K562 (cell line): ENCODE measurements around the gene SHISAL1. TPM values are rescaled to one million over a fixed set of nuclear protein-coding genes. Genes with fewer than 3 reads are reported as not detected.

ENCODE experiments used
- ATAC-seq: fragments of 200-7000 bp; cut with Tn5 transposase; 3 replicates; pipeline ENCODE4 v1.9.1; 2020; ENCODE audit warnings: moderate library complexity
- BruUV-seq: library from RNA; stranded (reverse); fragments of 400-500 nt; replicated peaks from 2 replicates; lab custom pipeline; 2021; lab: Mats Ljungman, UMichigan
- CTCF ChIA-PET: fragments of 300-600 bp; formaldehyde crosslinking; extraction: SDS; loops from one replicate; lab custom pipeline; 2021; ENCODE audit warnings: low intra/inter-chr PET ratio; lab: Yijun Ruan, JAX
- POLR2A ChIA-PET: fragments of 300-600, 350-650 bp; sonication (Branson Sonifier 250); formaldehyde crosslinking; extraction: SDS; loops from one replicate; lab custom pipeline; 2021; ENCODE audit warnings: antibody characterized with exemption, inconsistent platforms; lab: Yijun Ruan, JAX
- DNase-seq, 4 experiments: peaks; one replicate each; pipeline versions ENCODE4 v3.0.0 to v3.0.0-alpha.2; 2011 to 2018; ENCODE audit warnings: low spot score in 3 of 4, mixed read lengths in 3 of 4; ENCODE audit errors: extremely low read depth in 1 of 4
- FAIRE-seq: peaks from 2 replicates; lab custom pipeline; 2011; peaks lifted over from hg19 to GRCh38; lab: Jason Lieb, UNC
- H2AFZ ChIP-seq: 2 replicates; pipeline ENCODE4 v1.6.0; 2011; ENCODE audit warnings: low read depth, low read length, control low read depth, inconsistent platforms
- H3K27ac ChIP-seq: fragments of 200-600 bp; 3 replicates; pipeline ENCODE4 v1.8.0; 2011; ENCODE audit warnings: low read depth, mild to moderate bottlenecking, control low read depth, inconsistent platforms, low read length, moderate library complexity, mixed read lengths; ENCODE audit errors: extremely low read depth
- H3K27me3 ChIP-seq, 2 experiments: fragments of 300-600 bp in 1 of 2; 2 replicates in 1 of 2; 3 replicates in 1 of 2; pipeline versions ENCODE4 v1.6.0 to v1.8.0; 2011; ENCODE audit warnings: inconsistent platforms in 2 of 2, low read length in 2 of 2, mild to moderate bottlenecking in 1 of 2, mixed read lengths in 1 of 2, moderate library complexity in 1 of 2; ENCODE audit not compliant: control insufficient read depth in 2 of 2, insufficient read depth in 2 of 2
- H3K36me3 ChIP-seq: fragments of 300-600 bp; 3 replicates; pipeline ENCODE4 v1.8.0; 2011; ENCODE audit warnings: mild to moderate bottlenecking, low read length, inconsistent platforms; ENCODE audit not compliant: control insufficient read depth, insufficient read depth
- H3K4me1 ChIP-seq, 2 experiments: fragments of 200-600 bp in 1 of 2; replicated peaks in 1 of 2; 2 replicates in 1 of 2; 3 replicates in 1 of 2; pipeline versions ENCODE4 v1.5.1 to v1.8.0; 2011; ENCODE audit warnings: inconsistent platforms in 2 of 2, low read length in 2 of 2, mild to moderate bottlenecking in 1 of 2, mixed read lengths in 1 of 2, moderate library complexity in 1 of 2; ENCODE audit not compliant: control insufficient read depth in 2 of 2, insufficient read depth in 2 of 2
- H3K4me2 ChIP-seq: 2 replicates; pipeline ENCODE4 v1.6.1; 2011; ENCODE audit warnings: low read length, control low read depth, inconsistent platforms, mixed read lengths; ENCODE audit not compliant: insufficient read depth
- H3K4me3 ChIP-seq: fragments of 200-600 bp; sonication (generic), shearing (Covaris generic); 2 replicates; pipeline ENCODE4 v1.5.1; 2016; ENCODE audit warnings: control low read depth, inconsistent platforms
- H3K79me2 ChIP-seq: fragments of 200-600 bp; 3 replicates; pipeline ENCODE4 v1.8.0; 2011; ENCODE audit warnings: low read length, inconsistent platforms; ENCODE audit not compliant: control insufficient read depth, insufficient read depth
- H3K9ac ChIP-seq, 2 experiments: 2 replicates each; pipeline versions ENCODE4 v1.6.0 to v1.6.1; 2011; ENCODE audit warnings: low read depth in 2 of 2, low read length in 2 of 2, control low read depth in 1 of 2, inconsistent platforms in 1 of 2, mild to moderate bottlenecking in 1 of 2, mixed read lengths in 1 of 2; ENCODE audit not compliant: insufficient read depth in 1 of 2
- H3K9me1 ChIP-seq: one replicate; pipeline ENCODE4 v1.6.0; 2011; ENCODE audit warnings: inconsistent platforms, mild to moderate bottlenecking, low read length, moderate library complexity; ENCODE audit not compliant: control insufficient read depth, insufficient read depth
- H3K9me3 ChIP-seq: replicated peaks from 2 replicates; pipeline ENCODE4 v1.5.1; 2011; ENCODE audit warnings: low read depth, low read length, inconsistent platforms; ENCODE audit not compliant: control insufficient read depth, insufficient read depth
- H4K20me1 ChIP-seq: replicated peaks from 2 replicates; pipeline ENCODE4 v1.6.1; 2011; ENCODE audit warnings: low read length, inconsistent platforms, mixed read lengths; ENCODE audit not compliant: control insufficient read depth, insufficient read depth
- ETV6 ChIP-seq, 3 experiments: fragments of 150-350 bp in 1 of 3; sonication (generic) in 1 of 3; formaldehyde crosslinking in 1 of 3; IDR thresholded peaks; 2 replicates each; pipeline versions ENCODE4 v1.6.1 to v1.8.0; 2014 to 2022; ENCODE audit warnings: borderline replicate concordance in 2 of 3, low read depth in 2 of 3, antibody characterized with exemption in 1 of 3, low read length in 1 of 3, mild to moderate bottlenecking in 1 of 3, missing genetic modification reagents in 1 of 3
- ID3 ChIP-seq, 2 experiments: fragments of 250-450 bp in 1 of 2; fragments of 450-650 bp in 1 of 2; sonication (Bioruptor Pico) in 1 of 2; IDR thresholded peaks; 2 replicates each; pipeline versions ENCODE4 v1.6.1 to v1.8.0; 2016 to 2021; ENCODE audit warnings: mild to moderate bottlenecking in 2 of 2, moderate library complexity in 2 of 2, missing compliant biosample characterization in 1 of 2, missing genetic modification characterization in 1 of 2
- KDM1A ChIP-seq, 2 experiments: fragments of 450-650 bp; IDR thresholded peaks; 2 replicates each; pipeline ENCODE4 v1.6.1; 2016; ENCODE audit warnings: mild to moderate bottlenecking in 2 of 2
- OTX1 ChIP-seq: fragments of 450-650 bp; formaldehyde crosslinking; IDR thresholded peaks from 2 replicates; pipeline ENCODE4 v1.4.0; 2022; ENCODE audit warnings: mild to moderate bottlenecking
- SREBF1 ChIP-seq: fragments of 150-350 bp; IDR thresholded peaks from 2 replicates; pipeline ENCODE4 v1.6.1; 2014; ENCODE audit warnings: antibody characterized with exemption, low read depth, low read length, borderline replicate concordance
- ZC3H4 ChIP-seq: sonication (generic); formaldehyde crosslinking; IDR thresholded peaks from 2 replicates; pipeline ENCODE4 v1.9.0; 2021; ENCODE audit warnings: missing genetic modification reagents, borderline replicate concordance
- ZNF12 ChIP-seq: sonication (generic); formaldehyde crosslinking; IDR thresholded peaks from 2 replicates; pipeline ENCODE4 v1.4.0; 2020; ENCODE audit warnings: mild to moderate bottlenecking, missing genetic modification reagents
- ZNF57 ChIP-seq: fragments of 450-650 bp; formaldehyde crosslinking; IDR thresholded peaks from 2 replicates; pipeline ENCODE4 v1.4.0; 2020; ENCODE audit warnings: mild to moderate bottlenecking, moderate library complexity
- ZNF76 ChIP-seq: fragments of 250-450 bp; sonication (Bioruptor Pico); IDR thresholded peaks from 2 replicates; pipeline ENCODE4 v1.4.0; 2020; ENCODE audit warnings: mild to moderate bottlenecking, moderate library complexity, borderline replicate concordance
- WGBS: fragments of 100-300 bp; shearing (Covaris generic); methylation state at CpG from one replicate; pipeline ENCODE4 v1.1.6; 2016; ENCODE audit warnings: low coverage, mixed read lengths; ENCODE audit not compliant: insufficient coverage; ENCODE audit errors: missing lambda C conversion rate; 5-methylcytosine and 5-hydroxymethylcytosine counted together
- in situ Hi-C: fragments of 300-500 bp; cut with MboI; formaldehyde crosslinking; loops from 4 replicates; pipeline ENCODE4 v1.15.0; 2018; ENCODE audit warnings: inconsistent platforms, mixed read lengths
- intact Hi-C: fragments of 100-400 bp; cut with micrococcal nuclease; formaldehyde crosslinking; loops from 2 replicates; pipeline ENCODE4 v1.14.2; 2022
- polyA plus RNA-seq, 8 experiments: library from polyadenylated mRNA; depleted of rRNA in 4 of 8; stranded (reverse) in 5 of 8; unstranded in 3 of 8; fragments of >200 nt; fragmentation: Nextera tagmentation in 2 of 8; fragmentation: Illumina TruSeq in 1 of 8; extraction: Ambion mirVana in 2 of 8; extraction: Trizol in 1 of 8; gene quantifications; 2 replicates each; pipeline versions ENCODE4 v1.2.1 to v1.2.3, GENCODE V29; 2011 to 2014; ENCODE audit warnings: inconsistent platforms in 1 of 8, missing spikeins in 1 of 8
- total RNA-seq, 7 experiments: library from RNA; depleted of rRNA in 6 of 7; stranded (reverse); fragments of >200 nt in 6 of 7; fragmentation: Illumina TruSeq in 2 of 7; extraction: Trizol in 2 of 7; gene quantifications; 2 replicates each; pipeline versions ENCODE4 v1.2.1 to v1.2.3, GENCODE V29; 2011 to 2021; ENCODE audit warnings: low replicate concordance in 1 of 7
- TF ChIP-seq, protein P1 (sequence below): fragments of 200-800 bp; sonication (Bioruptor generic); IDR thresholded peaks from 2 replicates; pipeline ENCODE4 v1.6.1; 2017; ENCODE audit warnings: missing genetic modification characterization, missing compliant biosample characterization
- TF ChIP-seq, protein P2 (sequence below): sonication (generic); formaldehyde crosslinking; IDR thresholded peaks from 2 replicates; pipeline ENCODE4 v1.8.0; 2022; ENCODE audit warnings: missing genetic modification reagents, mild to moderate bottlenecking, borderline replicate concordance

SHISAL1 gene
- total and polyA plus RNA-seq, 9 of the 15 experiments (the other 6 are each of a cell fraction or from before 2014, with no cell fraction given): not detected

- no peak for TF ChIP-seq ID3 (CRISPR knock-in tag; IDR thresholded peaks at IDR 0.05)
- no peak for TF ChIP-seq ID3 (tag; IDR thresholded peaks at IDR 0.05)
- TF ChIP-seq ETV6 (IDR thresholded peaks at IDR 0.05; ENCODE audit: borderline replicate concordance in 1 of 2, low read depth in 2 of 2, low read length in 1 of 2): no peak
- no peak for TF ChIP-seq ETV6 (CRISPR knock-in tag; IDR thresholded peaks at IDR 0.05; ENCODE audit: borderline replicate concordance)
- TF ChIP-seq, all 486 proteins: peak for 0
Observed at GRCh38 chr22:44270556-44270880, 42.2 kb downstream of the SHISAL1 start (continued).

GRCh38 chr22:44269757-44270555, 42.8 kb downstream of the SHISAL1 start:
- no peaks in the 10 kb centered on the region for H3K79me2 ChIP-seq
- H3K9me1 ChIP-seq: no peaks in the 10 kb centered on the region
- 0% methylated on average over 12 of the region's 17 CpGs for WGBS
- H3K27me3 ChIP-seq: peaks cover 3 to 20% of the 10 kb centered on the region in 2 experiments; a peak in 2 of 5 replicates
- intact Hi-C loops: loop anchor here (5.0 kb wide), 1 partner anchor 258 kb away; no protein-coding TSS in a partner anchor
- ATAC-seq (no peak), FAIRE-seq (no peak), DNase-seq (no peak)
- in situ Hi-C loops: no loop called here
- no peaks in the 10 kb centered on the region for H4K20me1 ChIP-seq
- H3K27ac ChIP-seq: no peak overlapping the region
- POLR2A ChIA-PET: no interaction called here
- H3K9ac ChIP-seq: no peak overlapping the region
- no peak overlapping the region for H2AFZ ChIP-seq
- H3K9me3 ChIP-seq: no peaks in the 10 kb centered on the region
- H3K36me3 ChIP-seq: no peaks in the 10 kb centered on the region
- H3K4me2 ChIP-seq: no peak overlapping the region
- H3K4me1 ChIP-seq: no peaks in the 10 kb centered on the region
- CTCF ChIA-PET: no interaction called here
- no TSS peak for BruUV-seq
- H3K4me3 ChIP-seq: no peak overlapping the region
- TF ChIP-seq, protein P1, sequence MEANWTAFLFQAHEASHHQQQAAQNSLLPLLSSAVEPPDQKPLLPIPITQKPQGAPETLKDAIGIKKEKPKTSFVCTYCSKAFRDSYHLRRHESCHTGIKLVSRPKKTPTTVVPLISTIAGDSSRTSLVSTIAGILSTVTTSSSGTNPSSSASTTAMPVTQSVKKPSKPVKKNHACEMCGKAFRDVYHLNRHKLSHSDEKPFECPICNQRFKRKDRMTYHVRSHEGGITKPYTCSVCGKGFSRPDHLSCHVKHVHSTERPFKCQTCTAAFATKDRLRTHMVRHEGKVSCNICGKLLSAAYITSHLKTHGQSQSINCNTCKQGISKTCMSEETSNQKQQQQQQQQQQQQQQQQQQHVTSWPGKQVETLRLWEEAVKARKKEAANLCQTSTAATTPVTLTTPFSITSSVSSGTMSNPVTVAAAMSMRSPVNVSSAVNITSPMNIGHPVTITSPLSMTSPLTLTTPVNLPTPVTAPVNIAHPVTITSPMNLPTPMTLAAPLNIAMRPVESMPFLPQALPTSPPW (CRISPR knock-in tag): no peak
- TF ChIP-seq, protein P2, sequence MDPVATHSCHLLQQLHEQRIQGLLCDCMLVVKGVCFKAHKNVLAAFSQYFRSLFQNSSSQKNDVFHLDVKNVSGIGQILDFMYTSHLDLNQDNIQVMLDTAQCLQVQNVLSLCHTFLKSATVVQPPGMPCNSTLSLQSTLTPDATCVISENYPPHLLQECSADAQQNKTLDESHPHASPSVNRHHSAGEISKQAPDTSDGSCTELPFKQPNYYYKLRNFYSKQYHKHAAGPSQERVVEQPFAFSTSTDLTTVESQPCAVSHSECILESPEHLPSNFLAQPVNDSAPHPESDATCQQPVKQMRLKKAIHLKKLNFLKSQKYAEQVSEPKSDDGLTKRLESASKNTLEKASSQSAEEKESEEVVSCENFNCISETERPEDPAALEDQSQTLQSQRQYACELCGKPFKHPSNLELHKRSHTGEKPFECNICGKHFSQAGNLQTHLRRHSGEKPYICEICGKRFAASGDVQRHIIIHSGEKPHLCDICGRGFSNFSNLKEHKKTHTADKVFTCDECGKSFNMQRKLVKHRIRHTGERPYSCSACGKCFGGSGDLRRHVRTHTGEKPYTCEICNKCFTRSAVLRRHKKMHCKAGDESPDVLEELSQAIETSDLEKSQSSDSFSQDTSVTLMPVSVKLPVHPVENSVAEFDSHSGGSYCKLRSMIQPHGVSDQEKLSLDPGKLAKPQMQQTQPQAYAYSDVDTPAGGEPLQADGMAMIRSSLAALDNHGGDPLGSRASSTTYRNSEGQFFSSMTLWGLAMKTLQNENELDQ (CRISPR knock-in tag): no peak
- TF ChIP-seq OTX1 (CRISPR knock-in tag): no peak
- TF ChIP-seq SREBF1: no peak
- TF ChIP-seq ZNF76: no peak
- TF ChIP-seq KDM1A (IDR thresholded peaks at IDR 0.05): no peak
- no peak for TF ChIP-seq ZC3H4 (CRISPR knock-in tag)
- no peak for TF ChIP-seq ZNF57 (CRISPR knock-in tag)
- no peak for TF ChIP-seq ID3 (CRISPR knock-in tag; IDR thresholded peaks at IDR 0.05)
- no peak for TF ChIP-seq ID3 (tag; IDR thresholded peaks at IDR 0.05)
- no peak for TF ChIP-seq ZNF12 (CRISPR knock-in tag)
